HCT116 (cell line): Measurements from ENCODE around the gene GRIK4.

Experiments
- JUND ChIP-seq: IDR thresholded peaks from 2 replicates; pipeline ENCODE4 v1.6.1; 2012
- POLR2A ChIP-seq: IDR thresholded peaks from 2 replicates; pipeline ENCODE4 v1.7.0; 2011; ENCODE audit warnings: borderline replicate concordance; ENCODE audit not compliant: insufficient read depth, insufficient read length; ENCODE audit errors: extremely low read depth
- ZNF274 ChIP-seq: fragments of 200-500 bp; sonication (Bioruptor generic); IDR thresholded peaks from 2 replicates; pipeline ENCODE4 v1.6.1; 2014; ENCODE audit warnings: mild to moderate bottlenecking, low read depth, low read length, inconsistent platforms

- no peak for TF ChIP-seq JUND
- TF ChIP-seq ZNF274 = no peak
- TF ChIP-seq POLR2A = no peak
Observed at GRCh38 chr11:120519474-120519873, 7.9 kb downstream of the GRIK4 start.
